HS-5 (cell line): Measurements from ENCODE around the gene KDM4B.
"Not testable (repeated sequence)": the region's sequence is repeated elsewhere in the genome, so short reads cannot be mapped to it uniquely, and the experiment has no call there.

ENCODE experiments used
- DNase-seq: peaks from one replicate; pipeline ENCODE4 v3.0.0-alpha.2; 2012; ENCODE audit warnings: low read depth

The KDM4B gene

DNA sequence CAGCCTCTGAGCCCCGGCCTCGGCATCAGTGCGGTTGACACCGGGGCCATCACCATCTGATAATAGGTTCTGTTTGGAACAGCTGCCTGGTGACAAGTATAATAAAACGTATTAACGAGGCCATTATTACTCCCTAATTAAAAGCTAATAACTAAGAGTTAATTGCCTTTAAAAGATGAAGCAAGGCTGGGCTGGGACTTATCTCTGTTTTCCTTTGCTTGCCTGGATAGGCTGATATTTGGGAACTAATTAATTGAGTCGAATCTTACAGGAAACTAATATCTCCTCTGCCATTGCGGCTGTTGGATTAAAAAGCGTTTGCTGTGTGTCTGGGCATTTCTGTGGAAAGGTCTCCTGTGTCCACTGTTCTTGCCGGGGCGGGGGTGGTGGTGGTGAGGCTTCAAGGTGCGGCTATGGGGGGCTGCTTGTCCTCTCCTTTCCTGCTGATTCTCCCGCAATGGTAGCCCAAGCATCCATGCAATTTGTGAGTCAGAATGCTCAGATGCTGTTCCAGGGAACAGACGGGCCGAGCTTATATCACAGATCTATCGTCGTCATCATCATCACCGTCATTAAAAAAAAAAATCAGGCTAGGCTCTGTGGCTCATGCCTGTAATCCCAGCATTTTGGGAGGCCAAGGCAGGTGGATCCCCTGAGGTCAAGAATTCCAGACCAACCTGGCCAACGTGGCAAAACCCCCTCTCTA, 209.0 kb downstream of the KDM4B start:
- DNase-seq: no peak

DNA sequence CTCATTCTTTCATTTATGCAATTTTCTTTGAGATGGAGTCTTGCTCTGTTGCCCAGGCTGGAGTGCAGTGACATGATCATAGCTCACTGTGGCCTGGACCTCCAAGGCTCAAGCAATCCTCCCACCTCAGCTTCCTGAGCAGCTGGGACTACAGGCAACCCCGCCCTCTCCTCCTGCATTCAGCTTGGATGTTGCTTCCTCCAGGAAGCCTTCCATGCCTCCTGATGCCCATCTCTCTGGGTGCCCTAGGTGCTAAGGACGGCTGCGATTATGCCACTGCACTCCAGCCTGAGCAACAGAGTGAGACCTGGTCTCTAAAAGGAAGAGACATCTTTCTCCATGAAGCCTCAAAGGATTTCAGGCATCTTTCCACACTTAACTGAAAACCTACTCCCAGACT, 209.9 kb downstream of the KDM4B start:
- no peak for DNase-seq

DNA sequence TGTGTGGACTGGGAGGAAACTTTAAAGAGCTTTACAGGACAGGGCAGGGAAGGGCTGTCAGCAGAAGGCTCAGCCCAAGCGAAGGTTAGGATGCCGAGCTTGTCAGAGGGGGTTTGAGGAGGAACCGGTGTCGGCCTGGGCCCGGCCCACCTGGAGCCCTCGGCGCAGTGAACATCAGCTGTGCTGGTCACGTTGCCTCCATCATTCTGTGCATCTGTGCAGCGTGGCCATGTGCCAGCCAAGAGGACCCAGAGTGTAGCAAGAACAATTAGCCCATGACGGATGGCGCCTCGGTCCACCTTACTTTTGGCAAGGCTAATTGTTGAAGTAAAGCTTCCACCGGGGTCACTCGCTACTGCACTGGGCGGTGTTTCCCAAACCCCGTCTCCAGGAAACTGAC, 210.3 kb downstream of the KDM4B start:
- DNase-seq: no peak

DNA sequence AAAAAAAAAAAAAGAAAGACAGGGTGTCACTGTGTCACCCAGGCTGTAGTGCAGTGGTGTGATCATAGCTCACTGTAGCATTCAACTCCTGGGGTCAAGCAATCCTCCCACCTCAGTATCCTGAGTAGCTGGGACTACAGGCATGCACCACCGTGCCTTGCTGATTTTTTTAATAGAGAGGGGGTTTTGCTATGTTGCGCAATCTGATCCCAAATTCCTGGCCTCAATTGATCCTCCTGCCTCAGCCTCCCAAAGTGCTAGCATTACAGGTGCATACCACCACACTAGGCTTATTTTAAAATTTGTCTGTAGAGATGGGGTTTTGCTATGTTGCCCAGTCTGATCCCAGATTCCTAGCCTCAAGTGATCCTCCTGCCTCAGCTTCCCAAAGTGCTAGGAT, 212.4 kb downstream of the KDM4B start:
- DNase-seq: no peak

DNA sequence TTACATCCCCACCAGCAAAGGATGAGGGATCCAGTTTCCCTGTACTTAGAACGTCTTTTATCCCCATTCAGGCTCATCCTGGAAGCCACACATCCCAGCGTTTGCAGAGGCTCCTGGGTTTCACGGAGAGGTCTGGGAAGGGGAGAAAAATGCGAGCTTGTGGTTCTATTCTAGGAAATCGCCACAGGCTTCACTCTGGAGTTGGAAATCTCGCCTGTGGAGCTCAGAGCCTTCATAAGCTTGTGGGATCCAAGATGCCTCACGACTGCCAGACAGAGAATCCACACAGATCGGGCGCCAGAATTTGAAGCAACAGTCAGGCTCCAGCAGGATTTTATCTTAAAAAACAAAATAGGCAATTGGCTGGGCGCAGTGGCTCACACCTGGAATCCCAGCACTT, 213.8 kb downstream of the KDM4B start:
- no peak for DNase-seq

DNA sequence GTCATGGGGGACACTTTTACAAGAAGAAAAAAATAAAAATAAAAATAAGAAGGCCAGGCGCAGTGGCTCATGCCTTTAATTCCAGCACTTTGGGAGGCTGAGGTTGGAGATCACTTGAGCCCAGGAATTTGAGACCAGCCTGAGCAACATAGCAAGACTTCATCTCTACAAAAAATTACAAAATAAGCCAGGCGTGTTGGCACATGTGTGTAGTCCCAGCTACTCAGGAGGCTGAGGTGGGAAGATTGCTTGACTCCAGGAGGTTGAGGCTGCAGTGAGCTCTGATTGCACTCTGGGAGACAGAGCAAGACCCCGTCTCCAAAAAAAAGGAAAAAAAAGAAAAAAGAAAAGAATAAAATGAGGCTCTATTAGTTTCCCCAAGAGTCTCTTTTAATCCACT, 214.7 kb downstream of the KDM4B start:
- no peak for DNase-seq

DNA sequence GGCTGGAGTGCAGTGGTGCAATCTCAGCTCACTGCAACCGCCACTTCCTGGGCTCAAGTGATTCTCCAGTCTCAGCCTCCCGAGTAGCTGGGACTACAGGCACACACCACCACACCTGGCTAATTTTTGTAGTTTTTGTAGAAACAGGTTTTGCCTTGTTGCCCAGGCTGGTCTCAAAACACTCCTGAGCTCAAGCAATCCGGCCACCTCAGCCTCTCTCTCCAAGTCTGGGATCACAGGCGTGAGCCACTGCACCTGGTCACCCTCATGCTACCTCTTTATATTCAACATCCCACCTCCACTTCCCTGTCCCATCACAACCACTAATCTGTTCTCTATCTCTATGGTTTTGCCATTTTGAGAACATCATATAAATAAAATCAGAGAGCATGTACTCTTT, 216.0 kb downstream of the KDM4B start:
- DNase-seq: no peak

DNA sequence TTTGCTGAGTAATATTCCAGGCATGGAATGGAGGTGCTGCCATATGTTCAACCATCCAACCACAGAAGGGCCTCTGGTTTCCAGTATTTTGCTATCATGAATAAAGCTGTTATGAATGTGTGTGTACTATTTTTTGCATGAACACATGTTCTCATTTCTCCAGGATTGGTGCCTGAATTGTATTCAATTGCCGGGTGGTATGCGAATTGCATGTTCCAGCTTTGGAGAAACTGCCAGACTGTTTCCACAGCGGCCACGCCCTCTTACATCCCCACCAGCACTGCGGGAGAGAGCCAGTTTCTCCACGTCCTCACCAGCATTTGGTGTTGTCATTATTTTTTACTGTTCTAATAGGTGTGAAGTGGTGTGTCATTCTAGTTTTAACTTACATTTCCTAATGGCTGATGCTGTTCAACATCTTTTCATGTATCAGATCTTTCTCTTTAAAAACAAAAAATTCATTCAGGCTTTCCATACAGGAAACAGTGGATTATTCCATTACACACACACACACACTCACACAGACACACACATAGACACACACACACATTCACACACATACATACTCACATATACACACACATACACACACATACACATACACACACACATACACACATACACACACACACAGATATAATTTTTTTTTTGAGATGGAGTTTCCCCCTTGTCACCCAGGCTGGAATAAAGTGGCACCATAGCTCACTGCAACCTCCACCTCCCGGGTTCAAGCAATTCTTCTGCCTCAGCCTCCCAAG, 217.6 kb downstream of the KDM4B start:
- DNase-seq: peak; percentile 44

DNA sequence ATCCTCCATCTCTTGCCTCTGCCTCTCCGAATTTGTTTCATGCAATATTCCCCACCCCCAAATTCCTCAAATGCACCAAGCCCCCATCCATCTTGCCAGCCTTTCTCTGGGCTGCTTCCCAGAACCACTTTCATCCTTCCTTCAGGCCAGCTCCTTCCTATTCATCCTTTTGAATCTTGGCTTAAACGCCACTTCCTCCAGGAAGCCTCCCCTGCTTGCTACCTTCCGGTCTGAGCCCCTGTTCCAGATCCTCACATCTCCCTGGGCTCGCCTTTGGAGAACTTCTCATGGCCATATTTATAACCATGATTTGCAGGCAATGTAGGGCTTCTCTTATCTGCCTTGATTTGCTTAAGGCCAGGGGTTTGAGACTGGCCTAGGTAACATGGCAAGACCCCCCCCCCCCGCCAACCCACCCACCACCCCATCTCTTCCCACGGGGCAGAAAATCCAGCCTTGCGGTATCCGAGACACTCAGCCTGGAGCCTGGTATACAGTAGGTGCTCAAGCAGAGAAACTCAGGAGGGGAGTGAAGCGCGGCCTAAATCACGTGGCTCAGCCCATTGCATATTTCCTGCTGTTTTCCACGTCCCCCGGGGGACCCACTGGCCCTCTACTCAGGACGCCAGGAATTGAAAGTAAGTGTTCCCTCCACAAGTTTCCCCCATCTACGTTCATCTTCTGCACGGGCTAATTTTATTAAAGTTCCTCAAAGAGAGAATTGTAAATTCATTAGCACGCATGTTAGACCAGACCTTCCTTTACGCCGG, 219.8 kb downstream of the KDM4B start:
- DNase-seq: no peak

DNA sequence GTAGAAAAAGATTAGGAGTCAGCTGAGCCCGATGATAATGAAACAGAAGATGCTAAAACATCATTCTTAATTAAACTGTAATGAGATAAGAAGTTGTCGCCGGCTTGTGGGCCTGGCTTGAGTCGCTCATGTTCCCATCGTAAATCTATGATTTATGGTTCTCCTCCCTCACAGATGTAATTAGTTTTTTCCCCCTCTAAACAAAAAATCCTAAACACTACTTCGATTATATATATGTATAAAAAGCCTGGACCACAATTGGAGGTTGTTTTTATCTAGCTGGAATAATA, 220.3 kb downstream of the KDM4B start:
- DNase-seq: no peak

DNA sequence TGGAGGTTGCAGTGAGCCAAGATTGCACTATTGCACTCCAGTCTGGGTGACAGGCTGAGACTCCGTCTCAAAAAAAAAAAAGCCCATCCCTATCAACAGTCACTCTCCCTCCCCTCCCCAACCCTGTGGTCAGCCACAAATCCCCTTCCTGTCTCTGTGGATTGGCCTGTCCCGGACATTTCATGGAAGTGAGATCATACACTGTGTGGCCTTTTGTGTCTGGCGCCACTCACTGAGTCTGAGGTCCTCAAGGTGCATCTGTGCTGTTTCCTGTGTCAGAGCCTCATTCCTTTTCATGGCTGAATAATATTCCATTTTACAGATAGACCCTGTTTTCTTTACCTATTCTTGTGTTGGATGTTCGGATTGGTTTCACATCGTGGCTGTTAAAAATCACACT, 222.2 kb downstream of the KDM4B start:
- no peak for DNase-seq

DNA sequence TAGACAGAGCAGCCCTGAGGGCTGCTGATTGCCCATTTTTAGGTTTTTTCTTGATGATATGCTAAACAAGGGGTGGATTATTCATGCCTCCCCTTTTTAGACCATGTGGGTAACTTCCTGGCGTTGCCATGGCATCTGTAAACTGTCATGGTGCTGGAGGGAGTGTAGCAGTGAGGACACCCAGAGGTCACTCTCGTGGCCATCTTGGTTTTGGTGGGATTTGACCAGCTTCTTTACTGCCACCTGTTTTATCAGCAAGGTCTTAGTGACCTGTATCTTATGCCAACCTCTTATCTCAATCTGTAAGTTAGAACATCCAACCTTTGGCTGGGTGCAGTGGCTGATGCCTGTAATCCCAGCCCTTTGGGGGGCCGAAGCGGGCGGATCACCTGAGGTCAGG, 223.7 kb downstream of the KDM4B start:
- DNase-seq: no peak

DNA sequence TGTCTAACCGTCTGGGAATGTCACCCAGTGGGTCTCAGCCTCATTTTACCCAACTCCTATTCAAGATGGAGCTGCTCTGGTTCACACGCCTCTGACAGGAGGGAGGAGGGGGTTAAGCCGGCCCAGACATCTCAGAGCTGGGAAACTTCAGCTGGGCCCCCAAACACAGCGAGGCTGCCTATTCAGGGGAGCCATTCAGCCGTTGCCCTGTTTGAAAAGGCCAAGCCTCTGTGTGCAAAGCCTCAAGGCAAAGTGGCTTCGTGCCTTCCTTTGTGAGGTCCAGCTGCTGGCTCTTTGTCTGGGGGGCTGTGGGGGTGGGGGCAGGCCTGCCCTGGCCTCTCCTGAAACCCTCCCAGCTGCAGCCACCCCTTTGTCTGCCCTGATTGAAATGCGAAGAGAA, 224.3 kb downstream of the KDM4B start:
- no peak for DNase-seq

DNA sequence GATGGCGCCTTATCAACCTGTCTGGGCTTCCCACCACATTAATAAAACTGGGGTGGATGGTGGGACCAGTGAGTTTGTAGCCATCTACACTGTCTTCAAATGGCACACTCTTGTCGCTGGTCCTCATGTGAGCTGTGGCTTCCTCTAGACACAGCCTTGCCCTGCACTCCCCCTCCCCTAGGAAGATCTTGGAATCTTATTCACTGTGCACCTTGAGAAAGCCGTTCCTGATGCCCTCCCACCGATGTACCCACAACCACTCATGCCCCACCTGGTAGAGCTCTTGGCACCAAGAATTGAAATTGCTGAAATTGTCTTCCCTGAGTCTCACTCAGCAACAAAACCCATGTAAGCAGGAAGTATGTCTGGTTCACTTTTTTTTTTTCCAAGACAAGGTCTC, 225.7 kb downstream of the KDM4B start:
- DNase-seq: no peak

DNA sequence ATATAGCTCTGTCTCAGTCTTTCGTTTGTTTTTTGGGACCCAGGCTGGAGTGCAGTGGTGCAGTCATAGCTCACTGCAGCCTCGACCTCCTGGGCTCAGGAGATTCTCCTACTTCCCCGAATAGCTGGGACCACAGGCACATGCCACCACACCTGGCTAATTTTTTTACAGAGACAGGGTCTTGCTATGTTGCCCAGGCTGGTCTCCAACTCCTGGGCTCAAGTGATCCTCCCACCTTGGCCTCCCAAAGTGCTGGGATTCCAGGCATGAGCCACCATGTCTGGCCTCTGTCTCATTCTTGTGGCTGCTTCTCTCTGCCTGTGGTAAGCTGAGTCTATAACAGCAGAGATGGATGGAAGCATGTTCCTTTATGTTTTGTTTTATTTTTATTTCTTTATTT, 226.7 kb downstream of the KDM4B start:
- not testable (repeated sequence) for DNase-seq

DNA sequence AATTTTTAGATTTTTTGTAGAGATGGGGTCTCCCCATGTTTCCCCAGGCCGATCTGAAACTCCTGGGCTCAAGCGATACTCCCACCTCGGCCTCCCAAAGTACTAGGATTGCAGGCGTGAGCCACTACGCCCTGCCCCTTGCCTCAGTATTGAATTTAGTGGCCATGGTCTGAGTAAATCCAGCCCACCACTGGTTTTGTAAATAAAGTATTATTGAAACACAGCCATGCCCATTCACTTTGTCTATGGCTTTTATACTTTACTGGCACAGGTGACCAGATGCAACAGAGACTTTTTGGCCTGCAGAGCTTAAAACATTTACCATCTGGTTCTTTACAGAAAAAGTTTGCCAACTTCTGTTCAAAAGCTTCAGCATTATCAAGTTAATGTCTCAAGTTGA, 227.9 kb downstream of the KDM4B start:
- DNase-seq: no peak

DNA sequence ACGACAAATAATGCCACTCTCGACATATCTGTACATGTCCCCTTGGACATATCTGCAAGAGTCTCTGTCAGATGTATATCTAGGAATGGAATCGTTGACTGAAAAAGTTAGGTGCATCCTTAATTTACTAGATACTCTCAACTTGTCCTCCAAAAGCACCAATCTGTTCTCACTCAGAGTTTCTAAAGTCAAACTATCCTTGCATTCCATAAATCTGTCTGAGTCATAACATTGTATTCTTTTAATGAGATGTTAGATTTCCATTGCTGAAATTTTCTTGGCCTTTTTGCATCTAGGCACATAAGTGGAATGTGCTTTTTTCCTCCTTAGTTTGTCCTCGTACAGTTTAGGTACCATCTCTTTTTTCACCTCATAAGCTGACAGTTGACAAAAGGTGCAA, 231.9 kb downstream of the KDM4B start:
- no peak for DNase-seq

DNA sequence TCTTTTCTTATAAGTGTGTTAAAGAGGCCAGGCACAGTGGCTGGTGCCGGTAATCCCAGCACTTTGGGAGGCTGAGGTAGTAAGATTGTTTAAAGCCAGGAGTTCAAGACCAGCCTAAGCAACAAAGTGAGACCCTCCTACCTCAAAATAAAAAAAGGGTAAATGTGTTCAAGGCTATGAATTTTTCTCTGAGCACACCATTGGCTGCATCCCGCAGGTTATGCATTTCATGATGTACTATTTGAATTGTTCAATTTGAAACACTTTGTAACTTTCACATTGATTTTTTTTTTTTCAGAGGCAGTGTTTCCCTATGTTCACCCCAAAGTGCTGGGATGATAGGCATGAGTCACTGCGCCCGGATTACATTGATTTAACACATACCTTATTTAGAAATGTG, 233.6 kb downstream of the KDM4B start:
- no peak for DNase-seq
